GM19025 (cell line): ENCODE data around the gene GARIN5B.
"Not testable (repeated sequence)": the region's sequence is repeated elsewhere in the genome, so short reads cannot be mapped to it uniquely, and the experiment has no call there.

Source experiments
- ATAC-seq: cut with Tn5 transposase; IDR thresholded peaks from one replicate; pipeline ENCODE4 v1.9.1; 2021; ENCODE audit warnings: mild to moderate bottlenecking, low read depth, moderate library complexity; ENCODE audit not compliant: unreplicated experiment

The GARIN5B gene

DNA sequence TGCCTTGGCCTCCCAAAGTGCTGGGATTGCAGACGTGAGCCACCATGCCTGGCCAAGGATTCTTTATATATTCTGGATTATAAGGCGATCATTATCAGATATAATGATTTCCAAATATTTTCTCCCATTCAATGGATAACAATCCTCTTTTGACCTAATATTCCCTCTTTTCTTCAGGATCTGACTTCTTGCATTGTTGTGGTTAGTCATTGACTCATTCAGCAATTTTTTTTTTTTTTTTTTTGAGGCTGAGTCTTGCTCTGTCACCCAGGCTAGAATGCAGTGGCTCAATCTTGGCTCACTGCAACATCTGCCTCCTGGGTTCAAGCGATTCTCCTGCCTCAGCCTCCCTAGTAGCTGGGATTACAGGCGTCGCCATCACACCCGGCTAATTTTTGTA lies 33.3 kb downstream of the GARIN5B start:
- not testable (repeated sequence) for ATAC-seq

DNA sequence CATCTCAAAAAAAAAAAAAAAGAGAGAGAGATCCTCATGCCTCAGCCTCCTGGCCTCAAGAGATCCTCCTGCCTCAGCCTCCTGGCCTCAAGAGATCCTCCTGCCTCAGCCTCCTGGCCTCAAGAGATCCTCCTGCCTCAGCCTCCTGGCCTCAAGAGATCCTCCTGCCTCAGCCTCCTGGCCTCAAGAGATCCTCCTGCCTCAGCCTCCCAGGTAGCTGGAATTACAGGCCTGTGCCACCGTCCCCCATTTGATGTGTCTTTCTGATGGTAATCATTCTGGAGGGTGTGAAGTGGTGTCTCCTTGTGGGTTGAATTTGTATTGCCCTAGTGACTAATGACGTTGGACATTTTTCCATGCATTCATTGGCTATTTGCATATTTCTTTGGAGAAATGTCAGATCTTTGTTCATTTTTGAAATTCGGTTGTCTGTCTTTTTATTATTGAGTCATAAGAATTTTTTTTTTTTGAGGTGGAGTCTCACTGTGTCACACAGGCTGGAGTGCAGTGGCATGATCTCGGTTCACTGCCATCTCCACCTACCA lies 34.2 kb downstream of the GARIN5B start:
- ATAC-seq: not testable (repeated sequence)

DNA sequence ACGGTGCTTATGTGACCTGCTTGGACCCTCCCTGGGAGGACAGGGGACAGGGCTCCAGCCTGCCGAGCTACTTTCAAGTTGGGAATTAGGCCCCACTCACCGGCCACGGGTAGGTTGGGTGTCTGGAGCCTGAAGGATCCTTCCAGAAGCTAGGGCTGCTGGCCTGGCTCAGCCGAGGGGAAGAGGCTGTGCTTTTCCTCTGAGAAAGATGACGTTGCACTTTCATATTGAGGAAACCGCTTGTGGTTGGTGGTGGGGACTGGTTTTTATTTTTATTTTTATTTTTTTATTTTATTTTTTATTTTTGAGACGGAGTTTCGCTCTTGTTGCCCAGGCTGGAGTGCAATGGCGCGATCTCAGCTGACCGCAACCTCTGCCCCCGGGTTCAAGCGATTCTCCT lies 37.9 kb downstream of the GARIN5B start, which contains the start of gene TMEM150B:
Gene TMEM150B, minus strand, starts transcription at position 170 of the 400 bp plus-strand sequence. CDS start 4,305 bp downstream, outside the sequence.
- ATAC-seq: no peak

DNA sequence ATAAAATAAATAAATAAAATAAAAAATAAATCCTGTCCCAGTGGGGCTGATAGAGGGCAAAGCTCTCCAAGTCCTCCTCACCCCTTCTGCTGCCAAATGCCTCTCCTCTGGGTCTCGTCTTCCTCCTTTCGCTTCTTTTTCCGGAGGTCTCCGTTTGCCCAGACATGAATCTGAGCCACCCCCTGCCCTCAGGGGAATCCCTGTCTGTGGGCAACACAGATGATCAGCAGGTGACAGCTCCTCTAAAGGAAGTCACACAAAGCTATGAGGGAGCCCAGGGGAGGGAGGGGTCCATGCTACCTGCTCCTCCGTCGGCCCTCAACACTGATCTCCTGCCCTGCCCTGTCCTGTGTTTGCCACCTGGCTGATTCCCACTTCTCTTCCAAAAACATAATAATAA lies 38.4 kb downstream of the GARIN5B start:
- no peak for ATAC-seq

DNA sequence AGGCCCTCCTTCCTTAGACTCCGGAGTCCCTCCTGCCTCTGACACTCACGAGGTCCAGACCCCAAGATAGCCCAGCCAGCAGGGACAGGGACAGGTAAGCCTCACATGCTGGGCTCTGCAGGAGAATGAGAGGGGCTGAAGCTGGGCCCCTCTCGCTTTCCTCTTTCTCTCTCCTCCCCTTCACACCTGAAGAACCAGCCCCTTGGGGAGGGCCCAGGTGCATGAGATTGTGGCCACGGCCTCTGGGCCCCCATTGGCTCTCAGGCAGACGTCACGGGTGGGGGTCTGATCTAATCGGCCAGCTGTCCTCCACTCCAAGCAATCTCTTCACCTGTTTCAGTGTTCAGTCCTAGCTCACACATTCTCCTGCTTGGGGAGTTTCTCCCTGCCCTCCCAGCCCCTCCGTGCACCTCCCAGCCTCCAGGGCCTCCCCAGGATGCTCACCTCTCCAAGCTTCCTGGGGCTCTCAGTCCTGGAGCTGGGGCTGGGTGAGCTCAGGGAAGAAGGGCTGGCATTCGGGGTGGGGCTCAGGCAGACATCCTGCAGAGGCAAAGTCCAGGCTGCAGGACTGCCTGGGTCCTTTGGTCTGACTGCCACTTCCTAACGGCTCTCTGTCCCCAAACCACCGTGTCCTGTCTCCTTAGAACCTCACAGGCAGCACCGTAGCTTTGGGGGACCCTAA lies 40.7 kb downstream of the GARIN5B start:
- no peak for ATAC-seq

DNA sequence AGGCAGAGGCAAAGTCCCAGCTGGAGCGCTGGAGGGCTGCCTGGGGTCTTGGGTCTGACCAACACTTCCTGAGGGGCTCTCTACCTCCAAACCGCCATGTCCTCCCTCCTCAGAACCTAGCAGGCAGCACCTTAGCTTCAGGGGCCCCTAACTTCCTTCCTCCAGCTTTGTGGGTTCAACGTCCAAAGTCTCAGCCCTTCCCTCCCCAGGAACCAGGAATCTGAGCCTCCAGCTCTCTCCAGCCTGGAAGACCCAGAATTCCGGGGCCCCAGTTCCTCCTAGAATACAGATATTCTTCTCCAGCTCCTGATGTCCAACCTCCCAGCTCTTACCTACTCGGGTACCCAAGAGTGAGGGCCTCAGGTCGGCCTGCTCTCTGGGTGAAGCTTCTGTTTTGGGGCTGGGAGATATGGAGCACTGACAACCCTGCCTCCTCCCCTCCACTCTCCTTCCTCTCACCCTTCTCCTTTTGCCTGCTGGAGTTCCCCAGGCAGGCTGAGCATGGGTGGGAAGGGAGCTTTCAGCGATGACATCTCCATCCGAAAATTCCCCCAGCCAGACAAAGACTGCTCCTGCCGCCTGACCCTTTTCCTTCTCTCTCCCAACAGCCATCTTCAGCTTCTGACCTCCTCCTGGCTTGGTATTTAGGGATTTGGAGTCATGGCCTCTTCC lies 41.5 kb downstream of the GARIN5B start:
- no peak for ATAC-seq

DNA sequence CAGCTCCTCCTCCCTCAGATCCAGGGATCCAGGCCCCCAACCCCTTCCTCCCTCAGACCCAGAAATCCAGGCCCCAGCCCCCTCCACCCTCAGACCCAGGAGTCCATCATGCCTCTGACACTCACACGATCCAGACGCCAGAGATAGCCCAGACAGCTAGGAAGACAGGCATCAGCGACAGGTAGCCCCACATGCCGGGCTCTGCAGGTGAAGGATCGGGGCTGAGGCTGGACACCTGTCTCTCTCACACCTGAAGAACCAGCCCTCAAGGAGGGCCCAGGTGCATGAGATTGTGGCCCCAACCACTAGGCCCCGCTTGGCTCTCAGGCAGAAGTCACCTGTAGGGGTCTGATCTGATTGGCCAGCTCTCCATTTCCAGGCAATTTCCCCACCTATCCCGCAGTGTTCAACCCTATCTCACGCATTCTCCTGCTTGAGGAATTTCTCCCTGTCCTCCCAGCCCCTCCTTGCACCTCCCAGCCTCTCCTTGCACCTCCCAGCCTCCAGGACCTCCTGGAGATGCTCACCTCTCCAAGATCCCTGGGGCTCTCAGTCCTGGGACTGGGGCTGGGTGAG lies 42.1 kb downstream of the GARIN5B start:
- no peak for ATAC-seq

DNA sequence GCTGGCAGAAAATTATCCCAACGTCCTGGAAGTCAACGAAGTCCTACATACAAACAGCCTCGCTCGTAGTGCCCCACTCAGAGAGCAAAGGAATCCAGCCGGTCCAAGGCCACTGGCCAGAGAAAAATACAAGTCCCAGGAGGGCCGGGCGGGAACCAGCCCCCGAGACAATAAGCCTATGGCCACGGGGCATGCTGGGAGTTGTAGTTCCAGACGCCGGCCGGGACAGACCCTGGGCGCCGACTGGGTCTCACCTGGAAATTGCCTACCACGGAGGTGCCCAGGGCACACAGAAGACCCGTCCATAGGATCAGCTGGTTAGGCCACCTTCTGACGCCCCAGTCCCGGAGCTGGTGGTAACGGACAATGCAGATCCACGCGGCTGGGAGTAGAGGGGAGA lies 43.3 kb downstream of the GARIN5B start:
- no peak for ATAC-seq

DNA sequence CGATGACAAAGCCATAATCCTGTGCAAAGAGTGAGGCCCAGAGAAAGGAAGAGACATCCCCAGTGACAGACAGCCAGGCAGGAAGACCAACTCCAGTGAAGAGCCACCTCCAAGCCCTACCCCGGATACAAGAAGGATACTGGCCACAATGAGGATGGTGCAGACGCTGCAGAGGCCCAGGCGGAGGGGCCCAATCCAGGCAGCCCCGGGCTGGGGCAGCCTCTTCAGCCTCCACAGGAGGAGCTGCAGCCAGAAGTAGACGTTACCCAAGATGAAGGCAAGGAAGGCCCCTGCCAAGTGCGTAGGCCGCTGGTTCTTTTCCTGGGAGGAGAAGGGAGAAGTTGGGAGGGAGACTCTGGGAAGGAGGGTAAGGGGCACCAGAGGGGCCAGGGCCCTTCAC lies 46.4 kb downstream of the GARIN5B start:
- no peak for ATAC-seq

DNA sequence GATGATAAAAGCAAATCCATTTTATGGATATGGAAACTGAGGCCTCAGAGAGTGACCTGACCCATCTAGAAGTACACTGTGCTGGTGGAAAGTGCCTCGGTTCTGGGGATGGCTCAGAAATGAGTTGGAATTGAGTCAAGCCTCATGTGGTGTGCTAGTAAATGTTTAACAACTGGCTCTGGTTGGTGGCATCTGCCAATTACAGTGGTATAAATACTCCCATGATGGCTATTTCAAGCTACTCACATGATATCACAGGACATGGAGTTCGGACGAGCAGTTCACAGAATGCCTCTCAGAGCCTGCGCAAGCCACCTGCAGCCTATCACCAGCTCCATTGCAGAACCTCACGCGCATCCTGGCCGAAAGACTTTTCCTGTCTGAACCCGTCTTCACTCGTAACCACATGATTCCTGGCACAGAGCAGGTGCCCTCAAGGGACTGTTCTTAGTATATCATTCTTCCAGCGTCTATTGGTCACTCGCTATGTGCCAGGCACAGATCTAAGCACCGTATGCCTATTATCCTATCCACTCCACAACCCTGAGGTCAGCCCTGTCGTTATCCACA lies 47.0 kb downstream of the GARIN5B start:
- ATAC-seq: no peak

DNA sequence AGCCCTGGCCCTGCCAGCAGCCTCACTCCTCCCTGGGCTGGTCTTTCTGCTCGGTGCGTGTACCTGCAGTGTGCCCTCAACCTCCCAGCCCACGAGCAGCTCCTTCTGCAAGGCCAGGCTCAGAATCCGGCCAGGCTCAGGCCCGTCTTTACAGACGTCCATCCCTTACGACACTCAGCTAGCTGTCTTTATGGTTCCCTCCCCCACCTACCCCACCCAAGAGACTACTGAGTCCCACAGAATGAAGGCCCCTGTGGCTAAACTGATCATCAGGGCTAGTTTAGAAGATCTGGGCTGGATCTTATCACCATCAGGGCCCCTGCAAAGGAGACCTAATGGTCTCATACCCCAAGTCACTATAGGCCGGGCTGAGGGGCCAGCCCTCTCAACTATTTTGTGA lies 48.7 kb downstream of the GARIN5B start:
- ATAC-seq: no peak

DNA sequence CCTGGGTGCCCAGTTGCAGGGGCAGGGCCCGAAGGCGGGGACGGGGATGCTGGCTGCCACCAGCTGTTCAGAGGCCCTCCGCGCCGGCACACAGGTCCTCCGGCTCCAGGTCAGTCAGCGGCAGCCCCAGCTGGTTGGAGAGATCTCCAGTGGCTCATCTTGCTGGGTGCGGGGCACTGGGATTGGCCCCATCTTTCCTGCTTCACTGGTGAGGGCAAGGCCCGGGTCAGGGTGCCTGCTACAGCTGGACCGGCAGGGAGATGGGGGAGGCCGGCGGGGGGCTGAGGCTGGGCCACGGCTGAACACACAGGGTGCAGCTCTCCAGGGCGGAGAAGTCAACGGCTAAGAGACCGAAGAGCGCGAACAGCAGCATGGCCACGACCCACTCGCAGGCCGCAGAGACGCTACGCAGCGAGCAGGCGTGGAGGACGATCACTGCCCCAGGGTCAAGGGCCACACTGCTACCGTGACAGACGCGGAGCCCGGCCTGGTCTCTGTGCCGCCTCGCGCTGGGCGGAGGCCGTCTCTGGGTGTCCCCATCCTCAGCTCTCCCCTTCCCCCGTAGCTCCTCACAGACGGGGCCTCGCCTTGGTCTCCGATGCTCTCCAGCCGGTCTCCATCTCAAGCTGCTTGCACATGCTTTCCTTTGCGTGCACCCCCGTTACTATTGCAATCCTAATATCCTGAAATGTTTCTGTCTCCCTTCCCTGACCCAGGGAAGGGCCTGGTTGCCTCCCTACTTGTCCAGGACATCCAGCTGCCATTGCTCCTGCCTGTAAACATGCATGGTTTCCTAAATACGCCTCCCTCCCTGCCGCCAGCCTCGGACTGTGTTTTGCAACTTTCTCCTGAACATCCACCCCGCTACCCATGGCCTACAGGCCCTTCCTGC lies 50.2 kb downstream of the GARIN5B start:
- ATAC-seq: no peak

DNA sequence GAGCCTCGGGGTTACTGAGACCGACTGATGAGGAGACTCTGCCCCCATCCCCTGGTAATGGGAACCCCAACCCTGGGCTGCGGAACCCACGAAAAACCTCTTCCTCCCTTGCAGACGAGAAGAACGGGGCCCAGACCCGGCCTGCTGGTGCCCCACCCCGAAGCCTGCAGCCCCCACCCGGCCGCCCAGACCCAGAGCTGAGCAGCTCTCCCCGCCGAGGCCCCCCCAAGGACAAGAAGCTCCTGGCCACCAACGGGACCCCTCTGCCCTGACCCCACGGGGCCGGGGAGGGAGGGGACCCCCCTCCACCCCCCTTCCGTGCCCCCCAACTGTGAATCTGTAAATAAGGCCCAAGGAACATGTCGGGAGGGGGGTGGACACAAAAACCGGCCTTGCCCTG lies 51.3 kb downstream of the GARIN5B start:
- no peak for ATAC-seq

DNA sequence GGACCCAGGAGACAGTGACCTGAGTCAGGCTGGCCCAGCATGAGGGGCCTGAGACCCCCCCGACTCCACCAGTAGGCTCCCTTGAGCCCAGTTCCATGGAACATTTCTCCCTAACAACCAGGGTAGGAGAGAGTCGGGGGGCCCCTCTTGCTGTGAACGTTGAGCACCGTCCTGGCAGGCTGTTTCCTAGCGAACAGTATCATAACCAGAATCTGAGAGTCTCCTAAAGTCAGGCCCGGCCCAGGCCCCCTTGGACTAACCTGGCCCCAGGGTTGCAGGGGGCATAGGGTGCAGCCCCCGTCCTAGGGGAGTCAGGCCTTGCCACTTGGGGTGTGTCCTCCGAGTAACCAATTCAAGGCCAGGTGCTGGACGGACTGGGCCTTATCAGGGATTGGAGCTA lies 51.7 kb downstream of the GARIN5B start:
- ATAC-seq: no peak

DNA sequence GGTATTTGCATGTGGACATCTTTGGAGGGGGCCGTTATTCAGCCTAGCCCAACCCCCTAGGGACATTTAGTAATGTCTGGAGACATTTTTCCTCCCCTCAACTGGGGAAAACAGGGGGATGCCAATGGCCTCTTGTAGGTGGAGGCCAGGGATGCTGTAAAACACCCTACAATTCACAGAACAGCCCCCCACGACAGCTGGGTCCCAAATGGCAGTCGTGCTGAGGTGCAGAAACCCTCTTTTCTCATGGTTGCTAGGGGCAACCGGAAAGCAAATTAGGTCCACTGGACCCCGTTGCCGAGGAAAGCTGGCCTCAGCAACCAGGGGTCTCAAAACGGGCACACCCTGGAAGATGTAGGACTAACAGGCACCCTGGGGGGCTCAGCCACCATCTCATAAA lies 52.6 kb downstream of the GARIN5B start:
- ATAC-seq: no peak

DNA sequence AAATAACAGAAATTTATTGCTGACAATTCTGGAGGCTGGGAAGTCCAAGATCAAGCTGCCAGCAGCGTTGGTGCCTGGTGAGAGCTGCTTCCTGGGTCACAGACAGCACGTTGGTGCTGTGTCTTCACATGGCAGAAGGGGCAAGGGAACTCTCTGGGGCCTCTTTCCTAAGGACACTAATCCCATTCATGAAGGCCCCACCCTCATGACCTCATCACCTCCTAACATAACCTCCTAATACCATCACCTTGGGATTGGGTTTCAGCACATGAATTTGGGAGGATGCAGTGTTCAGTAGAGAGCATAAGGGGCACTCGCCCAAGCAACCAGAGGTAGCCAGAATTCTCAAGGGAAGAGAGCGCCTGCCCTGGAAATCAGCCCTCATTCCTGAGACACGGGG lies 53.6 kb downstream of the GARIN5B start:
- ATAC-seq: no peak

DNA sequence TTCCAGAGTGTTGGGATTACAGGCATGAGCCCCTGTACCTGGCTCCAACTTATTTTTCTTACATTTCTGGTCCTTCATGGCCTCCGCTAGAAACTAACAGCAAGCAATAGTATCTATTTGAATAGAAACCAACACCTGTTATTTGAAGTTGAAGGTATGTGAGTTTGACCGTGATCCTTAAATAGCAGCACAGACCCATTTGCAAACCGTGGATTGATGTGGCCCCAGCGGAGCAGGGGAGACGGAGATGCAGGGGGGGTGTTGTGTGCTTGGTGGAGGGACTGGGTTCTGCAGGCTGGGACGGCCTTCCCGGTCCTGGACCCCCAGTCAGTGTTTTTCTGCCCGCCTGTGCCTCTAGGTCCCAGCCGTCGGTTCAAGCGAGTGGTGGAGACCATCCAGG lies 54.8 kb downstream of the GARIN5B start:
- ATAC-seq: no peak

DNA sequence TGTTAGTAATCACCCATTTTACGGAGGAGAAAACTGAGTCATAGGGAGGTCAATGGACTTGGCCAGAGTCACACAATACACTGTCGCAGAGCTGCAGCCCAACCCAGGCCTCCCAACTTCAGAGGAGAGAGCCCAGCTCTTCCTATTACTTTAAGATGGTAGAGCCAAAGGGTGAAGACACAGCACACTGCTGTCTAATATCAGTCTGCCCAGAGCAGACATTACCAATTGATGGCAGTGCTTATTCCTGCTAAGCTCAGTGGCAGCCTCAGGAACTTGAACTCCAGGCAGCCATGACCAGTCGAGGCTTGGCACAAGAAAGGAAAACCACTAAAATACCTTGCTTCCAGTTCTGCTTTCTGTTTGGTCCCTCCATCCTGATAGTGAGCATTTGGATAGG lies 56.3 kb downstream of the GARIN5B start:
- no peak for ATAC-seq

DNA sequence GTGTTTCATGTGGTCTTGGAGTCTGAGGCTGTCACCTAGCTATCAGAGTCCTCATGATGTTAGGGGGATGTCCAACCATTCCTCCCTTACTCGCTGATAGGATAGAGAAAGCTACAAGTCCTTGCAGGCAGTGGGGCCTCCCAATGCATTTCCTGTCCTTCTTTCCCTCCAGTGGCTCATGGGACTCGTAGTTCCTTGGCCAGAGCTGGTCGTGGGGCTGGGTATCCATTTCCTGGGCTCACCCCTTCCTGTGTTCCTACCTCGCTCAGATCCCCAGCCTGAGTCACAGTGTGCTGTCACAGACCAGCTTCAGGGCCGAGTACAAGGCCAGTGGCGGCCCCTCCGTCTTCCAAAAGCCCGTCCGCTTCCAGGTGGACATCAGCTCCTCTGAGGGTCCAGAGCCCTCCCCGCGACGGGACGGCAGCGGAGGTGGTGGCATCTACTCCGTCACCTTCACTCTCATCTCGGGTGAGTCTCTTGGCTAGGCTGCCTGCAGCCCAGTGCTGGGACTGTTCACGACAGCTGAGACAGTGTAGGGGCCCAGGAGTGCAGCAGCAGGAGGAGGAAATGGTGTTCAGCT lies 57.0 kb downstream of the GARIN5B start:
- ATAC-seq: no peak

DNA sequence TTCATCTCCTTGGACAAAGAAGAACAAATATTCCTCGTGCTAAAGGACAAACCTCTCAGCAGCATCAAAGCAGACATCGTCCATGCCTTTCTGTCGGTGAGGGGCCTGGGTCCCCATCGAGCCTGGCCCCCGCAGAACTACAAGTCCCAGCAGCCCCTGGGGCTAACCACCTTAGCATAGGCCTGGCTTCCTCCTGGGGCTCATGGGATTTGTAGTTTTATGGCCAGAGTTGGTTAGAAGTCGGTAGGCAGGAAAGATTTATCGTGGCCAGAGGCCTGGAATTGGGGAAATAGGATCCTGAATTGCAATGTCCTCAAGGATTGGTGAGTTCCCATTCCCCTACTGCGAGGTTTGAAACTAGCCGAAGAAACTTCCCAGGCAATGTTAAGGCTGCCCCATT lies 57.6 kb downstream of the GARIN5B start:
- ATAC-seq: no peak
